Activated T-helper 1 cell treated with Interleukin-2 at 50 U/mL for 16 hours (primary cell): Measurements from ENCODE around the gene CARD8.
"Not testable (repeated sequence)": the region's sequence is repeated elsewhere in the genome, so short reads cannot be mapped to it uniquely, and the experiment has no call there.

Experiments
- DNase-seq: peaks from one replicate; pipeline ENCODE4 v3.0.0-alpha.2; 2020; ENCODE audit warnings: low read depth

The CARD8 gene, protein sequence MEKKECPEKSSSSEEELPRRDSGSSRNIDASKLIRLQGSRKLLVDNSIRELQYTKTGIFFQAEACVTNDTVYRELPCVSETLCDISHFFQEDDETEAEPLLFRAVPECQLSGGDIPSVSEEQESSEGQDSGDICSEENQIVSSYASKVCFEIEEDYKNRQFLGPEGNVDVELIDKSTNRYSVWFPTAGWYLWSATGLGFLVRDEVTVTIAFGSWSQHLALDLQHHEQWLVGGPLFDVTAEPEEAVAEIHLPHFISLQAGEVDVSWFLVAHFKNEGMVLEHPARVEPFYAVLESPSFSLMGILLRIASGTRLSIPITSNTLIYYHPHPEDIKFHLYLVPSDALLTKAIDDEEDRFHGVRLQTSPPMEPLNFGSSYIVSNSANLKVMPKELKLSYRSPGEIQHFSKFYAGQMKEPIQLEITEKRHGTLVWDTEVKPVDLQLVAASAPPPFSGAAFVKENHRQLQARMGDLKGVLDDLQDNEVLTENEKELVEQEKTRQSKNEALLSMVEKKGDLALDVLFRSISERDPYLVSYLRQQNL

GRCh38 chr19:48255376-48256303 lies at the start of gene CARD8:
Gene CARD8 (minus strand): TSS chr19:48255912. CDS start chr19:48241020, 14,892 bp downstream.
- DNase-seq = peak; percentile 57

DNA sequence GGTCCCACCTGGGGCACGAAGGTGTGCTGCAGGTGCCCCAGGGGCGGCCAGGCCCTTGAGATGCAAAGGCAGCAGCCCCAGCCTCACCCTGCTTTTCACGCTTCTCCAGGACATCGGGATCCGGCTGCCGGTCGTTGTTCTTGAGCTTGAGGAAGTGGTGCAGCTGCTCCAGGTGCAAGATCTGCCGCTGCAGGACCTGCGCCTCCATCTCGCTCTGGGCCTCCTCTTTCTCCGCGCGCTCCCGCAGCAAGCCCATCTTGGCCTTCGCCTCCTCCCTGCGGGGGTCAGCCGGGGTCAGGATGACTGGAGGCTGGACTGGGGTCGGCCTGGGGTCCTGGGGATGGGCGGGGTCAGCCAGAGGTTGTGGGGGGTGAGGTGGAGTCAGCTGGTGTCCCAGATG lies 48.2 kb upstream of the CARD8 start:
- no peak for DNase-seq

DNA sequence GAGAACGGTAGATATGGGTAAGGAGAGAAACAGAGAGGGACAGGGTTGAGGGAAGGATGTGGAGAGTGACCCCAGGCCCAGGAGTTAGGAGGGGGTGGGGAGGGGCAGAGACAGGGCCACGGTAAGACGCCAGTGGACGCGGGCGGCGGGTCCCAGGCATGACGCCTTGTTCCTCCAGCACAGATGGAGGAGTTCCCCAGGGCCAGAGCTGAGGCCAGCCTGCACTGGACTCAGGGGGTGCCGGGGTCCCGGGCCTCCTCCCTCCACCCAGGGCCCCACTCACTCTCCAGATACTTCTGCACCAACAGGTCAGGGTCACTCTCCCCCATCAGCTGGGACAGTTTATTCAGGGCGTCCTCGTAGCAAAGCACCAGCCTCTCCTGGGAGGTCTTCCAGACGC lies 47.7 kb upstream of the CARD8 start:
- DNase-seq = no peak

- no peak for DNase-seq
Measured at GRCh38 chr19:48302600-48302959, 46.9 kb upstream of the CARD8 start.

- no peak for DNase-seq
Measured at GRCh38 chr19:48301886-48302599, 46.3 kb upstream of the CARD8 start.

DNA sequence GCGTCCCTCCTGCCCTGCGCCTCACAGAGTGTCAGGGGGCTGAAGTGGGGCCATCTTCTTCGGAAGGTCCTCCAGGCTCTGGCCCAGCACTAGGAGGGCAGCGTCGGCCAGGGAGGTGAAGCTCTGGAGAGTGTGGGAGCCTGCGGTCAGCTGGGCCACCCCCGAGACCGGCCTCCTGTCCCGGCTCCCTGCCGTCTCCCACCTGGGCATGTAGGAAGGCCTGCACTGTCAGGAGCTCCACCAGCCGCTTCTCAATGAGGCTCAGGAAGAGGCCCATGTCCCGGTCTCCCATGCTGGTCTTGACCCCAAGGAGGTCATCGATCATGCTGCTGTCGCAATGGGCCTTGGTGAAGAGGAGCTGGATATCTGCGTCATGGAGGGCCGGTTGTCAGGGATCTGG lies 42.3 kb upstream of the CARD8 start:
- DNase-seq = no peak

GRCh38 chr19:48296963-48297734 lies 41.4 kb upstream of the CARD8 start:
- no peak for DNase-seq

GRCh38 chr19:48295458-48295857 lies 39.7 kb upstream of the CARD8 start:
- DNase-seq = no peak

- DNase-seq = no peak
Measured at GRCh38 chr19:48292798-48293197, 37.1 kb upstream of the CARD8 start.

DNA sequence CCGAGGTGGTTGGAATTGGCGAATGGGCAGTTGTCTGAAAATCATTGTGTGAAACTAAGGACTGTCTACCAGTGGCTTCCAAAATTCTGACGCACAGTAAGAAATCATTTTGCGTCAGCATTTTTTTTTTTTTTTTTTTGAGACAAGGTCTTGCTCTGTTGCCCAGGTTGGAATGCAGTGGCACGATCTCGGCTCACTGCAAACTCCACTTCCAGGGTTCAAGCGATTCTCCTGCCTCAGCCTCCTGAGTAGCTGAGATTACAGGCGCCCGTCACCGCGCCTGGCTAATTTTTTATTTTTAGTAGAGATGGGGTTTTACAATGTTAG lies 35.7 kb upstream of the CARD8 start:
- not testable (repeated sequence) for DNase-seq

GRCh38 chr19:48290771-48291488 lies 35.2 kb upstream of the CARD8 start:
- DNase-seq = peak; percentile 38

- no peak for DNase-seq
Measured at GRCh38 chr19:48290401-48290770, 34.7 kb upstream of the CARD8 start.

- no peak for DNase-seq
Measured at GRCh38 chr19:48287748-48288147, 32.0 kb upstream of the CARD8 start.

DNA sequence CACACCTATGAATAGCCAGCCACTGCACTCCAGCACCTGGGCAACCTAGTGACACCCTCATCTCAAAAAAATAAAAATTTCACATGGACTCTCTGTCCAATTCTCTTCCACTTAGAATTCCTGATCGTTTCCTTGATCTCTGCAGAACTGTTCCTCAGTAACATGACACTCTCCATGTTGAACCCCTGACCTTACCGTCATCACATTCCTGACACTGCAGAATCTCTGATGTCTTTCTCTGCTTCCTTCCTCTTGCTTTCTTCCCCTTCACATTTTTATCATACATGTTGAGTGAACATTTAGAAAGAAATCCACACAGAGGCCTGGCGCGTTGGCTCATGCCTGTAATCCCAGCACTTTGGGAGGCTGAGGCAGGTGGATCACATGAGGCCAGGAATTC lies 29.2 kb upstream of the CARD8 start:
- DNase-seq = no peak

DNA sequence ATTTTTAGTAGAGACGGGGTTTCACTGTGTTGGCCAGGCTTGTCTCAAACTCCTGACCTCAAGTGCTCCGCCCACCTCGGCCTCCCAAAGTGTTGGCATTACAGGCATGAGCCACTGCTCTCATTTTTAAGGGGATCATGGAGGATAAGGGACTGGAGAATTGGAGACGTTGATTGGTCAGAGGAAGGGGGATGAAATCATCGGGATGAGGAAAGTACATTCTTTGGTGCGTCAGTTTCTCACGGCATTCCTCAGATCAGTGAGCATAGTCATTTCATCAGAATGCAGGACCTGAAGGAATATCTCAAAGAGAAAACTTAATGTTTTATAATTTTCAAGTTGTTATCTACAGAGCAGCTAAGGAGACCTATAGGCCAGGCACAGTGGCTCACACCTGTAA lies 28.2 kb upstream of the CARD8 start:
- DNase-seq = no peak

- no peak for DNase-seq
Measured at GRCh38 chr19:48279747-48280146, 24.0 kb upstream of the CARD8 start.

DNA sequence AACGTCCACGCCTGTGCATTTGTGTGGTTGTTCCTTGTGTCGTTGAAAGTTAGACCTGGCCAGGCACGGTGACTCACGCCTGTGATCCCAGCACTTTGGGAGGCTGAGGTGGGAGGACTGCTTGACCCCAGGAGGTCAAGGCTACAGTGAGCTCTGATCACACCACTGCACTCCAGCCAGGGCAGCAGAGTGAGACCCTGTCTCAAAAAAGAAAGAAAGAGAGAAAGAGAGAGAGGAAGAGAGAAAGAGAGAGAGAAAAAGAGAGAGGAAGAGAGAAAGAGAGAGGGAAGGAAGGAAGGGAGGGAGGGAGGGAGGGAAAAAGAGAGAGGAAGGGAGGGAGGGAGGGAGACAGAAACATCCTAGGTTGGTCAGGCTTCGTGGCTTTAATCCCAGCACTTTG lies 19.2 kb upstream of the CARD8 start:
- DNase-seq = no peak

GRCh38 chr19:48274173-48274572 lies 18.5 kb upstream of the CARD8 start:
- no peak for DNase-seq

DNA sequence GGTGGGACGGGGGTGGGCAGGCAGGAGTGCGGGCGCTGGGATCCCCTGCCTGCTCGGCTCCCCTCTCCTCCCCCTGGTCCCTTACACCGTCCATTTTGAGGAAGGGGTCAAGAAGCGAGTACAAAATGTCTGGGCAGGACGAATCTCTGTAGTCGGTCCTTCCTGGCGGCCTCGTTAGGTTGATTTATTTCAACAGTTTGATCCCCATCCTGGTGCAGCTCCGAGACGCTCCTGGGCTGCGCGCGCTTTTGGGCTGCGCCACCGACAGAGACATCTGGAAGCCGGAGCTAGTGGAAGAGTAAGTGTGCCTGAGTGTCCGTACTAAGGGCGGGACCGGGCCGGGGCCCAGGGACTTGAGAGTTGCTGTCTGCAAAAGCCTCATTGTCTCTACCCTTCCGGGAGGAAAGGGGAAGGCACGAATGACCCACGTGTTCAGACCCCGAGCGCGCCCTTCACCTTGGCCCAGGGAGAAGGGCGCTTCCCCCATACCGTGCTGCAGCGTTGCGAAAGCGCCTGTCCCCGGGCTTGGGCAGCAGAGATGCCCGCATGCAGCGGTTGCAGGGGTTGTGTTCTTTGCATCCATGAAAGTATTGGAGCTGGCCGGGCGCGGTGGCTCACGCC lies 15.9 kb upstream of the CARD8 start:
- no peak for DNase-seq

DNA sequence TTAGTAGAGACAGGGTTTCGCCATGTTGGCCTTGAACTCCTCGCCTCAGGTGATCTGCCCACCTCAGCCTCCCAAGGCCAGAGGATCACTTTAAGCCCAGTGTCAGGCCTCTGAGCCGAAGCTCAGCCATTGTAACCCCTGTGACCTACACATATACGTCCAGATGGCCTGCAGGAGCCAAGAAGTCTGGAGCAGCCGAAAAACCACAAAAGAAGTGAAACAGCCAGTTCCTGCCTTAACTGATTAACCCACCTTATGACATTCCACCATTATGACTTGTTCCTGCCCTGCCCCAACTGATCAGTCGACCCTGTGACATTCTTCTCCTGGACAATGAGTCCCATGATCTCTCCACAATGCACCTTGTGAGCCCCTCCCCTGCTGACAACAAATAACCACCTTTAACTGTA lies 13.9 kb upstream of the CARD8 start:
- DNase-seq = not testable (repeated sequence)
